ENCODE data around the gene LYPD4. TPM values are rescaled to one million over a fixed set of nuclear protein-coding genes. Genes with fewer than 3 reads are reported as not detected.

The LYPD4 gene, protein sequence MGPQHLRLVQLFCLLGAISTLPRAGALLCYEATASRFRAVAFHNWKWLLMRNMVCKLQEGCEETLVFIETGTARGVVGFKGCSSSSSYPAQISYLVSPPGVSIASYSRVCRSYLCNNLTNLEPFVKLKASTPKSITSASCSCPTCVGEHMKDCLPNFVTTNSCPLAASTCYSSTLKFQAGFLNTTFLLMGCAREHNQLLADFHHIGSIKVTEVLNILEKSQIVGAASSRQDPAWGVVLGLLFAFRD
- not detected in 2 replicates for total RNA-seq
- polyA plus RNA-seq, result not detected in 2 replicates

DNA sequence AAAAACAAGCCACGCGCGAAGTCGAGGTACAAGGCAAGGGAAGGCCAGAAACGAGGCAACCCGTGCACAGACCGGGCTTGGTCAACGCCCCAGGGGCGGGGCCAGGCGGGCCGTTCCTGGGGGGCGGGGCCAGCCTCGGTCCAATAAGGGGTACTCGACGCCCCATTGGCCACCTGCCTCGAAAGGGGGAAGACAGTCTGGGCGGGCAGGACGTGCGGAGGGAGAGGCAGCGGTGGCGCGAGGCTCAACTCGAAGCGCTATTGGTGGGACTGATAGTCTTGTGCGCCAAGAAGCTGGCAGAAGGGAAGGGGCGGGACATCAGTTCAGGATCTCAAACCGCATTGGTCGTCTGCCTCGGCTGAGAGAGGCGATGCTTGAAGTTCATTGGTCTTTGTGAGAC, at the start of gene LYPD4:
Gene LYPD4 (minus strand): TSS at position 83 of the 400 bp plus-strand sequence. CDS start 5,398 bp downstream, outside the sequence.
- no peak for DNase-seq (ENCODE audit: low read depth in 1 of 2, low spot score in 1 of 2)
- TF ChIP-seq, protein P1, sequence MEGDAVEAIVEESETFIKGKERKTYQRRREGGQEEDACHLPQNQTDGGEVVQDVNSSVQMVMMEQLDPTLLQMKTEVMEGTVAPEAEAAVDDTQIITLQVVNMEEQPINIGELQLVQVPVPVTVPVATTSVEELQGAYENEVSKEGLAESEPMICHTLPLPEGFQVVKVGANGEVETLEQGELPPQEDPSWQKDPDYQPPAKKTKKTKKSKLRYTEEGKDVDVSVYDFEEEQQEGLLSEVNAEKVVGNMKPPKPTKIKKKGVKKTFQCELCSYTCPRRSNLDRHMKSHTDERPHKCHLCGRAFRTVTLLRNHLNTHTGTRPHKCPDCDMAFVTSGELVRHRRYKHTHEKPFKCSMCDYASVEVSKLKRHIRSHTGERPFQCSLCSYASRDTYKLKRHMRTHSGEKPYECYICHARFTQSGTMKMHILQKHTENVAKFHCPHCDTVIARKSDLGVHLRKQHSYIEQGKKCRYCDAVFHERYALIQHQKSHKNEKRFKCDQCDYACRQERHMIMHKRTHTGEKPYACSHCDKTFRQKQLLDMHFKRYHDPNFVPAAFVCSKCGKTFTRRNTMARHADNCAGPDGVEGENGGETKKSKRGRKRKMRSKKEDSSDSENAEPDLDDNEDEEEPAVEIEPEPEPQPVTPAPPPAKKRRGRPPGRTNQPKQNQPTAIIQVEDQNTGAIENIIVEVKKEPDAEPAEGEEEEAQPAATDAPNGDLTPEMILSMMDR (IDR thresholded peaks at IDR 0.05; ENCODE audit: low read depth, low read length), result no peak
- no peak within 1 kb of the TSS for H3K27ac ChIP-seq
- H3K36me3 ChIP-seq, result no peaks in the 10 kb centered on the region
- H3K27me3 ChIP-seq, result no peaks in the 10 kb centered on the region
- no peaks in the 10 kb centered on the region for H3K9me3 ChIP-seq (ENCODE audit: low read depth)
- no peaks in the 10 kb centered on the region for H3K4me1 ChIP-seq (ENCODE audit: low read depth)
- no peak within 1 kb of the TSS for H3K4me3 ChIP-seq

DNA sequence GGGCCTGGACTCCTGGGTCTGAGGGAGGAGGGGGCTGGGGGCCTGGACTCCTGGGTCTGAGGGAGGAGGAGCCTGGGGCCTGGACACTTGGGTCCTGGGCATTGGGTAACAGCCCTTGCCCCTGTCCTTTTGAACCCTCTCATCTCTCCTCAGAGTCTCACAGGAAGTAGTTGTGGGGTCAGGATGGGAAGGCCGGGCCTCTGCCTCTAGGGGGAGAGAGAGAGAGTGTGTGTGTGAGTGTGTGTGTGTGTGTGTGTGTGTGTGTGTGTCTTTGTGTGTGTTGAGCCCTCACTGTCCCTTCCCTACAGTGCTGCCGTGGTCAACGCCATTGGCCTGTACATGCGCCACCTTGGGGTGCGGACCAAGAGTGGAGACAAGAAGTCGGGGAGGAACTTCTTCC, 49.4 kb upstream of the LYPD4 start:
- H3K27me3 ChIP-seq, result no peaks in the 10 kb centered on the region
- TF ChIP-seq, protein P1 (IDR thresholded peaks at IDR 0.05; ENCODE audit: low read depth, low read length), result peak; percentile 3
- H3K4me1 ChIP-seq (ENCODE audit: low read depth), result no peaks in the 10 kb centered on the region
- H3K27ac ChIP-seq, result no peak overlapping the region
- DNase-seq (ENCODE audit: low read depth in 1 of 2, low spot score in 1 of 2), result peak in 1 of 2 donors; percentile 34
- no peak overlapping the region for H3K4me3 ChIP-seq
- no peaks in the 10 kb centered on the region for H3K36me3 ChIP-seq
- H3K9me3 ChIP-seq (ENCODE audit: low read depth), result no peaks in the 10 kb centered on the region

DNA sequence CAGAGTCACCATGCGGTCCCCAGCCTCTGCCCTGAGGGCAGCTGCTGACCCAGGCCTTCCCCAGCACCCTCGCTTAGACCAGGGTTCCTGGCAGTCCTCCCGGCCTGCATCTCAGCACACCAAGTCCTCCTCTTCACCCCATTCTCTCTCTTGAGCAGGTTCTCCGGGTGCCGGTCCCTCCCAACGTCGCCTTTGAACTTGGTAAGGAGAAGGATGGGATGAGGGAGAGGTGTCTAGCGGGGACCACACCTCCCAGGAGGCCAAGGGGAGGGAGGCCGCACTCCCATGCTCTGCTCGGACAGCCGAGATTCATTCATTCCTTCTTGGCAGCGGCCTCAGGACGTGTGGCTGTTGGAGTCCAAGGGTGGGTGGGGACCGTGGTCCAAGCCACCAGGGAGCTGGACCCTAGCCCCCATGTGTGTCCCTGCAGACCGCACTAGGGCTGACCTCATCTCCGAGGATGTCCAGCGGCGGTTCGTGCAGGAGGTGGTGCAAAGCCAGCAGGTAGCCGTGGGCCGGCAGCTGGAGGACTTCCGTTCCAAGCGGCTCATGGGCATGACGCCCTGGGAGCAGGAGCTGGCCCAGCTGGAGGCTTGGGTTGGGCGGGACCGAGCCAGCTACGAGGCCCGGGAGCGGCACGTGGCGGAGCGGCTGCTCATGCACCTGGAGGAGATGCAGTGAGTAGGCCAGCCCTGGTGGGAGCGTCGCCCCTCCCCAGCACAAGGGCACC, 47.9 kb upstream of the LYPD4 start:
- Histone ChIP-seq H3K36me3 (no peaks in the 10 kb centered on the region), H3K27ac (no peak overlapping the region), H3K27me3 (no peaks in the 10 kb centered on the region), H3K4me1 (ENCODE audit: low read depth) (no peaks in the 10 kb centered on the region), H3K9me3 (ENCODE audit: low read depth) (no peaks in the 10 kb centered on the region), H3K4me3 (no peak overlapping the region)
- TF ChIP-seq, protein P1 (IDR thresholded peaks at IDR 0.05; ENCODE audit: low read depth, low read length), result no peak
- DNase-seq (ENCODE audit: low read depth in 1 of 2, low spot score in 1 of 2), result no peak

DNA sequence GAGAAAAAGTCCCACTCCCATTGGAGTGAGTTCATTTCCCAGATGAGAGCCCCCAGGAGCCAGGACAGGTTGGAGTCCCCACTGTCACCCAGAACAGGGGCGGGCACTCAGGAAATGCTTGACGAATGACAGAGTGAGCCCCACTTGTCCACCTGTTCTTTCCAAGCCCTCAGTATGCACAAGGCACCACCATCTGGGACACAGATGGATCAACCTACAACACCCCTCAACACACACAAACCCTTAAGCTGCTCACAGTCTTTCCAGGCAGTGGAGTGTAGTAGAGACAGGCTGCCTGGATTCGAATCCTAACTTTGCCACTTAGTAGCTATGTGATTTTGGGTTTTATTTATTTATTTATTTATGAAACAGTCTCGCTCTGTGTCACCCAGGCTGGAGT, 46.5 kb upstream of the LYPD4 start:
- DNase-seq (ENCODE audit: low read depth in 1 of 2, low spot score in 1 of 2), result no peak
- Histone ChIP-seq H3K9me3 (ENCODE audit: low read depth) (no peaks in the 10 kb centered on the region), H3K36me3 (no peaks in the 10 kb centered on the region), H3K27ac (no peak overlapping the region), H3K4me1 (ENCODE audit: low read depth) (no peaks in the 10 kb centered on the region), H3K4me3 (no peak overlapping the region), H3K27me3 (no peaks in the 10 kb centered on the region)
- TF ChIP-seq, protein P1 (IDR thresholded peaks at IDR 0.05; ENCODE audit: low read depth, low read length), result no peak

GRCh38 chr19:41889896-41890295, 45.4 kb upstream of the LYPD4 start:
- Histone ChIP-seq H3K9me3 (ENCODE audit: low read depth) (no peaks in the 10 kb centered on the region), H3K27ac (no peak overlapping the region), H3K4me1 (ENCODE audit: low read depth) (no peaks in the 10 kb centered on the region), H3K4me3 (no peak overlapping the region), H3K36me3 (no peaks in the 10 kb centered on the region), H3K27me3 (no peaks in the 10 kb centered on the region)
- no peak for DNase-seq (ENCODE audit: low read depth in 1 of 2, low spot score in 1 of 2)
- TF ChIP-seq, protein P1 (IDR thresholded peaks at IDR 0.05; ENCODE audit: low read depth, low read length), result no peak

Data from cardiac muscle cell (in vitro differentiated cells and primary cell).